ENCODE measurements around the gene CHRM4.

CHRM4 gene

GRCh38 chr11:46367244-46367915 lies 24.2 kb downstream of the CHRM4 start:
- peak; percentile 71 to 79 for DNase-seq

- no peak for DNase-seq
Measured at GRCh38 chr11:46366661-46367161, 24.9 kb downstream of the CHRM4 start.

GRCh38 chr11:46366260-46366659 lies 25.3 kb downstream of the CHRM4 start:
- no peak for DNase-seq

GRCh38 chr11:46364791-46365190 lies 26.8 kb downstream of the CHRM4 start:
- no peak for DNase-seq

DNA sequence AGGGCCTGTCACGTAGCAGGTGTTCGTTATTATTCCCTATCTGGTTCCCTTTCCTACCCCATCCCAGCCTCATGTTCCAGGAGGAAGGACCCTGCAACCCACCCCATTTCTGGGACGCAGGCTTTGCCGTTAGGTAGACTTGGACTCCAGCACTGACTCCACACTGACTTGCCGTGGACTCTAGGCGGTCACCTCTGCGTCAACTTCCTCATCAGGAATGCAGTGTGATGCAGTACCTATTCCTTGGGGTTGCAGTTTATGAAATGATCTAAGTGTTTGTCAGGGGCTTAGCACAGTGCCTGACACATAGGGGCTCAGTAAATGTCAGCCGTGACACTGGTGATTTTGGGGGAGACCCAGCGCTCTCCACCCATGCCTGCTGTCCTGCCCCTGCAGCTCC lies 27.5 kb downstream of the CHRM4 start:
- DNase-seq, result no peak

DNA sequence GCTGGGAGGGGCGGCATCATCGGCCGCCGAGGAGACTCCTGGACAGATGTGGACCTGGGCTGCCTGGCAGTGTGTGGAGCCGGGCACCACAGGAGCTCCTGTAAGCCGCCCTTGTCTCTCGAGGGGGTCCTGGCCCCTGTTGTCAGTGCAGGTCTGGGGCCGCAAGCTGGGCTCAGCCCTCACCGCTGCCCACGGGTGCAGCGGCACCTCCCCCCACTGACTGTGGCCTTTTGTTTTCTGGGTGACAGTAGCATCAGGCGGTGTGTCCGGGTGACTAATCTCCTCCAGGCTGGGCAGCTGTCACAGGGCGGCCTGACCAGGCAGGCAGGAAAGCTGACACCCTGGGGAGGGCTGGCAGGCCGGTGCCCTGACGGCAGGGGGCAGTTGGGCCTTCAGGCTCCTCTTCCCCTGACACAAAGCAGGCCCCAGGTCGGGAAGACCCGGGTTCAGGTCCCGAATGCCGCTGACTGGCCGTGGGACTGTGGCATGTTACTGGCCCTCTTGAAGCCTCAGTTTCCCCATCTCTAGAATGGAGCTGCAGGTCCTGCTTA lies 28.0 kb downstream of the CHRM4 start:
- no peak for DNase-seq

GRCh38 chr11:46363031-46363407 lies 28.6 kb downstream of the CHRM4 start:
- peak in 1 of 2 donors; percentile 66 for DNase-seq

- DNase-seq, result no peak
Measured at GRCh38 chr11:46362156-46363030, 29.2 kb downstream of the CHRM4 start.

- peak; percentile 60 to 63 for DNase-seq
Measured at GRCh38 chr11:46361283-46362155, 30.1 kb downstream of the CHRM4 start.

- DNase-seq, result no peak
Measured at GRCh38 chr11:46360878-46361277, 30.7 kb downstream of the CHRM4 start.

DNA sequence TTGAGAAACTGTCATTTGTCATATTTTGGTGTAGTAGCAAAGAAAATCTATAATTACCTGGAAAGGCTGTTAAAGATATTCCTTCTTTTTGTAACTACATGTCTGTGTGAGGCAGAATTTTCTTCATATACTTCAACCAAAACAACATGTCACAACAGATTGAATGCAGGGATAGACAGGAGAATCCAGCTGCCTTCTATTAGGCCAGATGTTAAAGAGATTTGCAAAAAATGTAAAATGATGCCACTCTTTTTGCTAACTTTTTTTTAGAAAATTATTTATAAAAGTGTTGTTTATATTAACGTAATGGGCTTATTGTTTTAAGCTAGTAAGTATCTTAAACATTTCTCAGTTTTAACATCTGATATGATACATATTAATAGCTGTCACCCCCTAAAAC lies 31.6 kb downstream of the CHRM4 start:
- DNase-seq, result no peak

DNA sequence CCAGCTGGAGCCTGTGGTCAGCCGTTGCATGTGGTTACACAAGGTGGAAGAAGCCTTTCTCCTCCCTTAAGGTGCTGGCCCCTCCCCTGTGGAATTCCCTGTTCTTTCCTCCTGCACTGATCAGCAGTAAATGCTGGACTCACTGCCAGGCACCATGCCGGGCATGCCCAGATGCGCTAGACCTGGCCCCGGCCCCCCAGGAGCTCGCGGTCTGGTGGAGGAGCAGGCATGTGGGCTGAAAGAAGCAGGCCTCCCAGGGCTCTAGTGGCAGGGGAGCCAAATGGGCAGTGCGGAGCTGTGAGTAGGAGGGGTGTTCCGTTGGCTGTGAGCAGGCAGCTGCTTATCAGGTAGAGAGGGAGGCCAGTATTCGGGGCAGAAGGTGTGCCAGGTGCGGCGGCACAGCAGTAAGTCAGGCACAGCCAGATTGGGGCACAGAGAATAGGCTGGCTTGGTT lies 34.1 kb downstream of the CHRM4 start:
- DNase-seq, result no peak

- no peak for DNase-seq
Measured at GRCh38 chr11:46356924-46357482, 34.6 kb downstream of the CHRM4 start.

DNA sequence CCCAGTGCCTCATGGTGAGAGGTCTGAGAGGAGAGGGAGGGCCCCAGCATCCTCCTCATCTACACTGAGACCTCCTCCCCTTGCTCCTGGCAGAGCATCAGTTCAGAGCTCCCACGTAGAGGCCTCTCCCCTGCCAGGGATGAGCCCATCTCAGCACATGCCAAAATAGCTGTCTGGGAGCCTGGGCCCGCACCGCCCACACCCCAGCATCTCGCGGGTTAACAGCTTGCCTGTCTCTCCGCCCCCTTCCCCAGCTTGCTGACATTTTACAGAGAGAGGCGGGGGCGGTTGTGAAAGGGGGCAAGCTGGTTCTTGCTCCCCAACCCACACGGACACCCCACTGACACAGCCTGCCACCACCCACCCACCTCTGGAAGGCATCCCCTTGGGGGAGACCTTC lies 37.9 kb downstream of the CHRM4 start:
- no peak for DNase-seq

GRCh38 chr11:46352063-46352841 lies 39.3 kb downstream of the CHRM4 start:
- peak; percentile 79 to 87 for DNase-seq

GRCh38 chr11:46351606-46352005 lies 40.0 kb downstream of the CHRM4 start:
- DNase-seq, result no peak

GRCh38 chr11:46351148-46351547 lies 40.4 kb downstream of the CHRM4 start:
- DNase-seq, result no peak

- no peak for DNase-seq
Measured at GRCh38 chr11:46350695-46351094, 40.9 kb downstream of the CHRM4 start.

DNA sequence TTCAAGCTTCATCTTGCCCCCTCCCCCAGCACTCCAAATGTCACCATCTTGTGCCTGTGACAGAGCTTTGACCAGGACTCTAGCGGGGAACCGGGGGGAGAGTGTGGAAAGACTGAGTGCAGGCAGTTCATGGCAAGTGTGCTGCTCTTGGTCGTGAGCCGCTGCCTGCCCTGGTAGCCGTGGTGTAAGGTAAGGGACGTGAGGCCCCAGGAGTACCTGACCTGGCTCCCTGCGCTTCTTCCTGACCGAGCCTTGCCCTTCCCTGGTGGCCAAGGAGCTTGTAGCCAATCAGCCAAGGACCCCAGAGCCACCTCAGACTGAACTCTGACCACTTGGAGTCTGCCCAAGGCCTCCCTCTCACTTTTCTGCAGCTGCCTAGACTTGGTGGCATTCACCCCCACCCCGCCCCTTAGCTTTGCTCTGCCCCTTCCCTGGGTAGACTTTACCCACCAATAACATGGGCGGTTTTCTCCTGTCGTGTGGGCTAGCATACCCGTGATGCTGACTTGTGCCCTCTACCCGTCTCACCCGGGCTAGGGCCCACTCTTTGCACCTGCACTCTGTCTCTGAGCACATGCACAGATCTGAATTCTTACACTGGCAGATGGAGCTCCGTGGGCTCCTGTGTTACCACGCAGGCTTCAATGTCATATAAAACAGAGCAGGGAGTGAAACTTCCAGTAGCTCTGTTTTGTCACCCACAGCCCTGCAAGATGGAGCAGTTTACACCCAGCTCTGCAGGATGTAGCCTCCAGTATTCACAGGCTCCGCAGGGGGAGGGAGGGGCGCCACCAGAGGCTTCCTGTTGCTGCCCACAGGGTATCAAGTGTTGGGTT lies 42.8 kb downstream of the CHRM4 start:
- DNase-seq, result peak; percentile 52 to 67

GRCh38 chr11:46347637-46348311 lies 43.8 kb downstream of the CHRM4 start:
- no peak for DNase-seq
